GM10266 (cell line): ENCODE results near the gene CCDC15.

ENCODE experiments used
- DNase-seq: peaks from one replicate; pipeline ENCODE4 v3.0.0; 2012; ENCODE audit errors: extremely low spot score
- TF ChIP-seq, protein P1 (sequence below): IDR thresholded peaks from 2 replicates; pipeline ENCODE4 v1.5.1; 2012; ENCODE audit warnings: mild to moderate bottlenecking, low read depth; ENCODE audit not compliant: control insufficient read depth, insufficient read depth; ENCODE audit errors: missing control alignments

CCDC15 gene

DNA sequence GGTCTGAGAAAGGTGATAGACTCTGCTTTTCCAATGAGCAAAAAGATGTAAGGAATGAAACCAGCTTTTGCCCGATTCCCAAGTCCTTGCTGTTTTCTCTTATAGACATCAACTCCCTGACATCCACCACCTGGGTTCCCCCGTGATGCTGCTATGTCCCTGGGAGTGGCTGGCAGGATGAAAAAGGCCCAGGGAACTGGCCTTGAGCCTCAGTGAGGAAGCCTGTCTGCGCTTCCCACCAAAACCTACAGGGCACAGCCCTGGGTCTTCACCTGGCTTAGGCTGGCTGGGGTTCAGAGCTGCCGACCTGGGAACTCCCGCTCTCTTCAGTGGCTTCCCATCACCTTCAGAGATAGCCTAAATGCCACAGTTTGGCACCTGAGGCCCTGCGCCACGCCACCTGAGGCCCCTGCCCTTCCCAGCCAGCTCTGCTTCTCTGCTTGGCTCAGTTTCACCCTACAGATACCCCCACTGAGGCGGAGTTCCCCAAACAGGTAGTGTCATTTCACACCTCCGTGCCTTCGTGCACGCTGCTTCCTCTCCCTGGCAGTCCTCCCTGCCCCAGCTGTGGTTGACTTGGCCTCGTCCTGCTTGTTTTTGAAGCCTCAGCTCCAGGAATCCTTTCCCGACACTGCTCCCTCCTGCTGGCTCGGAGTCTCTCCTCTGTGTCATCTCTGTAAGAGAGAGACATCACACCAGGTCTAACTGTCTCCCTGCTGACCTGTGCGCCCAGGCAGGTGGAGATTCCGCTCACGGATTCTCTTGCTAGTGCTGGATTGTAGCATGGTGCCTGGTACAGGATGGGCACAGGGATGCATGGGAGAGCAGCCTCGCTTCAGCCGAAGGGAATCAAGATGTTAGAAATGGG lies 119.8 kb downstream of the CCDC15 start:
- no peak for DNase-seq
- TF ChIP-seq, protein P1, sequence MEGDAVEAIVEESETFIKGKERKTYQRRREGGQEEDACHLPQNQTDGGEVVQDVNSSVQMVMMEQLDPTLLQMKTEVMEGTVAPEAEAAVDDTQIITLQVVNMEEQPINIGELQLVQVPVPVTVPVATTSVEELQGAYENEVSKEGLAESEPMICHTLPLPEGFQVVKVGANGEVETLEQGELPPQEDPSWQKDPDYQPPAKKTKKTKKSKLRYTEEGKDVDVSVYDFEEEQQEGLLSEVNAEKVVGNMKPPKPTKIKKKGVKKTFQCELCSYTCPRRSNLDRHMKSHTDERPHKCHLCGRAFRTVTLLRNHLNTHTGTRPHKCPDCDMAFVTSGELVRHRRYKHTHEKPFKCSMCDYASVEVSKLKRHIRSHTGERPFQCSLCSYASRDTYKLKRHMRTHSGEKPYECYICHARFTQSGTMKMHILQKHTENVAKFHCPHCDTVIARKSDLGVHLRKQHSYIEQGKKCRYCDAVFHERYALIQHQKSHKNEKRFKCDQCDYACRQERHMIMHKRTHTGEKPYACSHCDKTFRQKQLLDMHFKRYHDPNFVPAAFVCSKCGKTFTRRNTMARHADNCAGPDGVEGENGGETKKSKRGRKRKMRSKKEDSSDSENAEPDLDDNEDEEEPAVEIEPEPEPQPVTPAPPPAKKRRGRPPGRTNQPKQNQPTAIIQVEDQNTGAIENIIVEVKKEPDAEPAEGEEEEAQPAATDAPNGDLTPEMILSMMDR, result no peak

DNA sequence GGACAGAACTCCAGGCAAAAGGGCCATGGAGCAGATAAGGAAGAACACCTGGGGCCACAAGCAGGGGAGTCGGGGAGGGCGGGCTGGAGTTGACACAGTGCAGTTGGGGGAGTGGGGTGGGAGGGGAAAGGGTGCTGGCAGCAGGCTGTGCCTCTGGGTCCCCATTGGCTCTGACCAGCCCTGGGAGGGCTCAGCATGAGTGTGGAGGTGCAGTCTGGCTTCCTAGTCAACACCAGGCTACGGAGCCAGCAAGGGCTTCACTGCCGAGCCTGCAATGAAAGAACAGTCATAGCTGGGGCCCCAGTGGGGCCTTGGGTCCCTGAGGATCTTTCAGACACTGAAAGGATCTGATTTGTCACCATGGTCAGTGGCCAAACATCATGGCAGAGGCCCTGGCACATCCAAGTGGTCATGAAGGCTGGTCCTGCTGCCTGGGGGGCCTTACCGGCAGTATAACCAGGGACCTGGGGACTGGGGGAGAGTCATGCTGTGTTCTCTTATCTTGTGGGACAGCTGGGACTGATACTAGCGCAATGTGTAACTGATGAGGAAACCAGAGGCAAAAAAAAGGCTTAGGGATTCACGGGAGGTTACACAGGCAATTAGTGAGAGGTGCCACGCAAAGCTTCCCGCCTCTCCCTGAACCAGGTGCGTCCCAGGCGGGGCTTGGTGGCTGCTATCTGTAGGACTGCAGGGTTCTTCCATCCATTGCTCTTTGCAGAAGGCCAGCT lies 120.7 kb downstream of the CCDC15 start:
- no peak for DNase-seq
- TF ChIP-seq, protein P1, result no peak

DNA sequence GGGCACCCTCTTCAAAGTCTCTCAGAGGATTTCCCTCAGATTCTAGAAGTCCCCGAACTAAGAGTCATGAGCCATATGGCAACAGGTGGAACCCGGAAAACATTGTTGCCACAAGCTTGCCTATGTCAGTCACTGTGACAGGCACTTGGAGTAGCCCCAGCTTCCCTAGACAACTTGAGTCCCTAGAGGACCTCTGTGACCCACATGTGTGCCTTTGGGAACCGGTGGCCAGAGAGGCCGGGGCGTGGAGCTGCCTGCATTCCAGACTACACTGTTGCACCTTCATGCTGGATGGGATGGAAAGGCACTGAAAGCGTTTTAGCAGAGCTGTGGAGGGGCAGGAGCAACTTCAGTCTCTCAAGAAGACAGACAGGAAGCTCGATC lies 121.2 kb downstream of the CCDC15 start:
- TF ChIP-seq, protein P1, result no peak
- DNase-seq, result no peak

DNA sequence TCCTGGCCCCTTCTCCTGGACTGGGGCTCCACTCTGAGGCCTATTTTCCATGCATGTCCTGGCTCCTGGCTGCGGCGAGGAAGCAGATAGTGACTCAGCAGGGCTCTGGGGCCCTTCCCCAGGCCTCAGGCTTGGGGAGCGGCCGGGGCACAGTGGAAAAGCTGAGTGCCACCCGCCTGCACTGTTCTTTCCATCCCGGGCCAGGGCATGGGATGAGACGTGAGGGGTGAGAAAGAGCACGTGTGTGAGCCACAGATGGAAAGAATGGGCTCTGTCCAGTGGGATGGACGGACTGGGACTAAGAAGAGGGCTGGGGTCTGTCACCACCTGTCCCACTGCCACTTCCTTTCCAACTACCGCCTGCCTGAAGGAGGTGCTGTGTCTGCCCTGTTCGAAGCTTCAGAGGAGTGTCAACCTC lies 121.9 kb downstream of the CCDC15 start:
- TF ChIP-seq, protein P1, result no peak
- DNase-seq, result no peak

DNA sequence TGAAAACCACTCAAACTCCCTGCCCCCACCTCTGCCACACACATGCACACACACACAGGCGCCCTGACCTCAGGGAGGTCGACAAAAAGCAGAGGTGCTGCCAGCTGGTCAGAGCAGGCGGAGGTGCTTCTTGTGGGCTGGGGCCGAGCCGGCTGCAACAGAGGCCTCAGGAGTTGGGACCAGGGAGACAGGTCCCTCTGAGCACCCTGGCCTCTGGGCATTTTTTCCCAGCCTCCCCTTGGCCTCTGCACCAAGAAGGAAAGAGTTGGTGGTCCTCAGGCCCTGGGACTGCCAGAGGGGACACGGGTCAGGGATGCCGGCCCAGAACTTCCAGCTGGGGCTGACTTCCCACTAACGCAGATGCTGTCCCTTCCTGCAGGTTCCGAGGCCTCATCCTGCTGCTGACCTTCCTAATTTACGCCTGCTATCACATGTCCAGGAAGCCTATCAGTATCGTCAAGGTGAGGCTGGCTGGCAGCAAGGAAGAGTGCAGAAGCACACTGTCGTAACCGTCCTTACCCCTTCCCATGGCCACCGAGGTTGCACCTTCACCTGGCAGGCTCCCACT lies 122.5 kb downstream of the CCDC15 start:
- TF ChIP-seq, protein P1, result no peak
- no peak for DNase-seq

DNA sequence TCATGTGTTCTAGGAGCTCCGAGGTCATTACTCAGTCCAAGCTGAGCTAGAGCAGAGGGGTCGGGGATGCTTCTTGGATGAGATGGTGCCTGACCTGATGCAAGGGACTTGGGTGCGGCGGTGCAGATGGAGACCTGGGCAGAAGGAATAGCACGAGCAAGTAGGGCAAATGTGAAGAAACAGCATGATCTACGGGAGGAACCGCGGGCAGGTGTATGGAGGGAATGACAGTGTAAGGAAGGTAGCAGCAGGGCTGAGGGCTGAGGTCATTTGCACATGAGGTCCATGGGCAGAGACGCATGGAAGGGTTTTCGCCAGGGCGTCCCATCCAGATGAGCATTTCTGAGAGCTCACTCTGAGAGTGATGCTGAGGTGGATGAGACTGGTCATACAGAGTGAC lies 124.0 kb downstream of the CCDC15 start:
- no peak for DNase-seq
- TF ChIP-seq, protein P1, result no peak

DNA sequence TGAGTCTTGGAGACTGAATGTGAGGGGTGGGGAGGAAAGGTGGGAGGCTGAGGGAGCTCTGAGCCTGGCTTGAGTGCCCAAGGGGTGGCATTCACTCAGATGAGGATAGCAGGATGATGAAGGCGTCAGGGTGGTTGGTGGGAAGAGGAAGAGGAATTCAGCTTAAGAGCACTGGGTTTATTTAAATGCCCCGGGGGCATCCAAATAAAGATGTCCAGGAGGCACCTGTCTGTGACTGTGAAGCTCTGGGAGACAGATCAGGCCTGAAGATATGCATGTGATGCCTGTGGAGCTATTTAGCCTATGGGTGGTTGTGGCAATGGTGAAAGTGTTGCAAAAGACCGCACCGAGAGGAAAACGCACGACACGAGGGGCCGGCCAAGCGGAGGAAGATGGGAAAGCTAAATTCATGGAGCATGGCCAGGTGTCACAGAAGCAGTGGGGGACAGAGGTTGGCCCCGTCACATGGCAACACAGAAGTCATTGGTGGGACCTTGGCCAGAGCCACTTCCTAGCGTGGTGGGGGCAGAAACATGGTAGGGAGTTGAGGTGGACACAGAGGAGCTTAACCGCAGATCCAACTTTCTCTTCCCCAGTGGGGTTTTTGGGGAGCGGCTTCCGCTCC lies 124.6 kb downstream of the CCDC15 start:
- TF ChIP-seq, protein P1, result no peak
- DNase-seq, result no peak
